Naive B cell (primary cell): Measurements from ENCODE around the gene SLC35B2. TPM values are rescaled to one million over a fixed set of nuclear protein-coding genes. Genes with fewer than 3 reads are reported as not detected.
A peak's percentile ranks its signal among the peaks of the same experiment; 100 is the strongest.
"Not testable (repeated sequence)": the region's sequence is repeated elsewhere in the genome, so short reads cannot be mapped to it uniquely, and the experiment has no call there.

Experiments
- ATAC-seq, 2 donors: fragments of 150-1000 bp; cut with Tn5 transposase; 2 replicates each; pipeline ENCODE4 v1.10.0; 2021; ENCODE audit warnings: low read depth in 2 of 2, mild to moderate bottlenecking in 2 of 2, moderate library complexity in 2 of 2
- DNase-seq: peaks from one replicate; pipeline ENCODE4 v3.0.0; 2022
- H3K27ac Mint-ChIP-seq, 6 donors: one replicate each; pipeline ENCODE4 v1.8.0; 2020 to 2022; ENCODE audit warnings: mild to moderate bottlenecking in 6 of 6, mixed read lengths in 6 of 6, moderate library complexity in 5 of 6, inconsistent platforms in 2 of 6
- H3K27me3 Mint-ChIP-seq, 3 donors: one replicate each; pipeline ENCODE4 v1.8.0; 2021 to 2022; ENCODE audit warnings: mixed read lengths in 3 of 3, mild to moderate bottlenecking in 1 of 3
- H3K36me3 Mint-ChIP-seq, 2 donors: one replicate each; pipeline ENCODE4 v1.8.0; 2020 to 2022; ENCODE audit warnings: mixed read lengths in 2 of 2, inconsistent platforms in 1 of 2, mild to moderate bottlenecking in 1 of 2
- H3K4me1 Mint-ChIP-seq, 3 donors: one replicate each; pipeline ENCODE4 v1.8.0; 2020 to 2022; ENCODE audit warnings: mixed read lengths in 3 of 3, inconsistent platforms in 1 of 3, mild to moderate bottlenecking in 1 of 3, moderate library complexity in 1 of 3
- H3K4me3 Mint-ChIP-seq, 8 donors: one replicate each; pipeline ENCODE4 v1.8.0; 2020 to 2022; ENCODE audit warnings: mild to moderate bottlenecking in 8 of 8, mixed read lengths in 8 of 8, moderate library complexity in 8 of 8, inconsistent platforms in 2 of 8
- H3K9me3 Mint-ChIP-seq, 7 donors: one replicate each; pipeline ENCODE4 v1.8.0; 2020 to 2022; ENCODE audit warnings: mixed read lengths in 7 of 7, mild to moderate bottlenecking in 5 of 7, inconsistent platforms in 2 of 7, moderate library complexity in 1 of 7
- polyA plus RNA-seq, 6 donors: library from polyadenylated mRNA; unstranded; fragments of 300-500 nt; fragmentation: Illumina TruSeq; gene quantifications; one replicate each; pipeline ENCODE4 v1.2.3, GENCODE V29; 2021; ENCODE audit warnings: low read depth in 6 of 6

Gene SLC35B2
- polyA plus RNA-seq, 6 donors from 2014 or later, result 24.2 to 38.6 (median 27.2) TPM

DNA sequence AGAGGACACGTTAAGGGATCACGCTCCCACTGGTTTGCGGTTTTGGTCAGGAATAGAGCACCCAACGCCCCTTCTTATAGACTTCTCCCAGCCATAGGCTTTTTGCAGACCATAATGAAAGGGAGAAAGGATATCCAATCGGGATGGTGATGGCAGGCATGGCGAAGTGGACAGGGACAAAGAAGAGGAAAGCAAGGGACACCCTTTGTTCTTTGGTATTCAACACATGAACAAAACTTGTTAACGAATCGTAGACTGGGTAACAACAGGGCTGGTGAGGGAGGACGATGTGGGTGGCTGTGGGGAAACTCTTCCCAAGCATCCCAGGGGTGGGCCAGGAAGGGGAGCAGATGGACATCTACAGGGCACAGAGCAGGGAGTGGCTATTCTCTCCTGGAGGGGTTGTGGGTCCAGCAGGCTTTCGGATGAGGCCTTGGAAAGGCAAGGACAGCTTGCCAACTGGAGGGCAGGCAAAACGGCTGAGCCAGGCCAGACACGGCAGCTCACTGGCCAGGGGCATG is 11.9 kb downstream of the SLC35B2 start:
- H3K4me1 Mint-ChIP-seq, result peaks cover 36 to 47% (median 39%) of the 10 kb centered on the region in 3 donors
- H3K36me3 Mint-ChIP-seq, result peaks cover 13 to 23% of the 10 kb centered on the region in 2 donors
- H3K4me3 Mint-ChIP-seq, result peak overlapping the region; percentile 95 to 100 (median 98)
- DNase-seq, result no peak
- H3K27me3 Mint-ChIP-seq, result peaks cover 0 to 4% (median 0%) of the 10 kb centered on the region in 3 donors
- peaks cover 0 to 6% (median 0%) of the 10 kb centered on the region in 7 donors for H3K9me3 Mint-ChIP-seq
- peak overlapping the region; percentile 95 to 100 (median 99) for H3K27ac Mint-ChIP-seq
- ATAC-seq, result no peak

DNA sequence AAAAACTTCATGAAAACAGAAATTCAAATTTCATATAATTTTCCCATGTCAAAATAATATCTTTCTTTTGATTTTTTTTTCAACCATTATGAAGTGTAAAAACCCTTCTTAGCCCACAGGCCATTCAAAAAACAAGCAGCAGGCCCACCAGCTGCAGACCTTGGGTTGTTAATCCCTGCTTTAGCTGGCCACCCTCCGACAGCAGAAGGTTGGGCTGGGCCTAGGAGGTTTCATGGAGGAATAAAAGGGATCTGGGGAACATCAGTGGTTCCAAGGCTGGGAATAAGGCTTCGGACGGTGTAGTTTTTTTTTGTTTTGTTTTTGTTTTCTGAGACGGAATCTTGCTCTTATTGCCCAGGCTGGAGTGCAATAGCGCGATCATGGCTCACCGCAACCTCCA is 14.0 kb downstream of the SLC35B2 start:
- Mint-ChIP-seq H3K27me3 (peaks cover 0 to 4% (median 0%) of the 10 kb centered on the region in 3 donors), H3K9me3 (peaks cover 0 to 6% (median 0%) of the 10 kb centered on the region in 7 donors), H3K27ac (no peak overlapping the region), H3K36me3 (peaks cover 0 to 9% of the 10 kb centered on the region in 2 donors), H3K4me3 (peak overlapping the region in 2 of 8 donors; percentile 50 to 73), H3K4me1 (peaks cover 18 to 34% (median 21%) of the 10 kb centered on the region in 3 donors)
- ATAC-seq (no peak), DNase-seq (no peak)

DNA sequence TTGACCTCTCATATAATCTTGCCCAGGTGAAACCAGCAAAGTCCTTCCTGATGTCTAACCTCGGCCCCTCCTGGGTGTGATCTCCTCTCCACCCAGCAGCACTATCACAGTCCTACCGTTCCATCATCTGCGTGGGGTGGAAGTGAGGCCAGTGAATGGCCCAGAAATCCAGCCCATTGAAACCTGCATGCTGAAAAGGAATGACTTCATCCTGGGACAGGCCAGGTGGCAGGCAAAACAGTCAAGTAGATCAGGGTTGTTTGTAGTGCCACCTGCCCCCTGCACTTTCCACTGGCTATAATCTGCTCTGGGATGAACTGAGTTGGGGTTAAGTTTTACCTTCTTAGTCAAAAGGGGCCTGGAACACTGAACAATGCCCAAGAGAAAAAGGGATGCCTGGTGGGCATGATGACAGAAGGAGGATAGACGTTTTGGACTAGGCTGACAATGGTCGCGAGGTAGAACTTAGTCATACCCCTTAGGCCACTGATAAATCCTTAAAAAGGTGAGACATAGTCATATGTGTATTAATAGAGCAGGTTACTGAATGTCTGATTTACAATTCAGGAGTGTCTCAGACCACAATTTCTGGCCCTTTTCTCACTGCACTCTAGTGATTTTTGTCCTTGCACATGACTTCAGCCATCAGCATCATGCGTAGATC is 18.5 kb downstream of the SLC35B2 start:
- no peak for ATAC-seq
- Mint-ChIP-seq H3K4me3 (peak overlapping the region; percentile 58 to 96 (median 88)), H3K27ac (peak overlapping the region in 4 of 6 donors; percentile 16 to 87 (median 83)), H3K4me1 (peaks cover 9 to 16% (median 9%) of the 10 kb centered on the region in 3 donors), H3K9me3 (no peaks in the 10 kb centered on the region), H3K27me3 (no peaks in the 10 kb centered on the region), H3K36me3 (no peaks in the 10 kb centered on the region)
- DNase-seq, result no peak

DNA sequence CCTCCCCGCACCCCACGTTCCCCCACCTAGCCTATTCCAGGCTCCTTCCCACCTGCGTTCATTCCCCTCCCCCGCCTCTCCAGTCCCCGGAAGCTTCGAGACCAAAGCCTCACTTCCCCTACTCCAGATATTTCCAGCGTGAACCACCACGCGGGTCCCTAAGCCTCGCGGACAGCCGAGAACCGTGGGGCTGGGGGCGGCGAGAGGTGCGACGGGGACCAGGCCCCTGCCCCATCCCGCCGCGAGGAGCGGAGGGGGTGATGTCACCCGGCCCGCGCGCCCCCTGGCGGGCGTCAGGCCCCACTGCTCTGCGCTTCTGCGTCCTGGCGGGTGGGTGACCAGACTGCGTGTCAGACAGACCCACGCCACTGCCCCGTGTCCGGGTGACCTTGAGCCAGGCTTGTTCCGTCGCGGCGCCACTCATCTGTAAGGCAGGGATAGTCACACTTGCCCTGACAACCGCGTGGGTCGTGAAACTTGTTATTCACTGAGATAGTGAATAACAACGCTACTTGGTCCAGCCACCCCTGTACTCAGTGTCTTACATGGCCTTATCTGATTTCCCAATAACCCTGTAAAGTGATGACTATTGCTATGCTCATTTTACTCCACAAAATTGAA is 19.4 kb downstream of the SLC35B2 start:
- Mint-ChIP-seq H3K4me1 (peaks cover 11 to 16% (median 13%) of the 10 kb centered on the region in 3 donors), H3K27me3 (no peaks in the 10 kb centered on the region), H3K27ac (peak overlapping the region; percentile 86 to 98 (median 93)), H3K36me3 (no peaks in the 10 kb centered on the region), H3K4me3 (peak overlapping the region; percentile 86 to 96 (median 89)), H3K9me3 (no peaks in the 10 kb centered on the region)
- DNase-seq, result peak; percentile 79
- peak; percentile 95 to 96 for ATAC-seq

DNA sequence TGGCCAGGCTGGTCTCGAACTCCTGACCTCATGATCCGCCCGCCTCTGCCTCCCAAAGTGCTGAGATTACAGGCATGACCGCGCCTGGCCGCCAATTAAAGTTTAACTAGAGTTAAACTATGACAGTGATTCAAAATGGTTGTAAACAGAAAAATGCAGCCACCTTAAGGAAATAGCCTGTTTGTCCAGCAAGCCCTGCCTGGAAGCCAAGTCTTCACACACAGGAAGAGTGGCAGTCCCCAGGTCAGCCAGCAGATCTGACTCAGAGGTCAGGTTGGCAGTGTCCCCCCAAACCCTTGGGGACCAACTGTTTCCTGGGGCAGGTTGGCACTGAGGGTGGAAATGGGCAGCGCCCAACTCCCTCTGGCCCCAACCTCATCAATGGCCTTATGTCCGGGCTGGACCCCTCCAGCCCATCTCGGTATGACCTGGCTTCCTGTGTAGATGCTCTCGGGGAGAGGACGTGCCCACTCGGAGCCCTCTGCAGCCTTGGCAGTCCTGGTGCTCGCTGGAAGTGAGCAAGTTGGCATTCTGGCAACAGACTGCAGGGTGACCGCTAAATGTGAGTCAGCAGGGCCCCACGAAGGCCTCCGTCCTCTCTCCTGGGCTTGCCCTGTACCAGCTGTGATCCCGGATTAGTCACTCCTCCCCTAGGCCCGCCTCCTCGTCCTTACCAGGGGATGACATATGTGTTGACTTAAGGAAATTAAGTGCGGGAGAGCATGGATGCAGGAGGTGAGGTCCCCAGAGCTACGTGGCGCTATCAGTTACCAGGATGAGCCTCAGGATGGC is 20.1 kb downstream of the SLC35B2 start:
- Mint-ChIP-seq H3K27ac (peak overlapping the region in 5 of 6 donors; percentile 72 to 98 (median 93)), H3K9me3 (no peaks in the 10 kb centered on the region), H3K27me3 (no peaks in the 10 kb centered on the region), H3K4me1 (peaks cover 12 to 16% (median 13%) of the 10 kb centered on the region in 3 donors), H3K36me3 (no peaks in the 10 kb centered on the region), H3K4me3 (peak overlapping the region; percentile 86 to 96 (median 89))
- ATAC-seq (peak; percentile 56 to 62), DNase-seq (no peak)

DNA sequence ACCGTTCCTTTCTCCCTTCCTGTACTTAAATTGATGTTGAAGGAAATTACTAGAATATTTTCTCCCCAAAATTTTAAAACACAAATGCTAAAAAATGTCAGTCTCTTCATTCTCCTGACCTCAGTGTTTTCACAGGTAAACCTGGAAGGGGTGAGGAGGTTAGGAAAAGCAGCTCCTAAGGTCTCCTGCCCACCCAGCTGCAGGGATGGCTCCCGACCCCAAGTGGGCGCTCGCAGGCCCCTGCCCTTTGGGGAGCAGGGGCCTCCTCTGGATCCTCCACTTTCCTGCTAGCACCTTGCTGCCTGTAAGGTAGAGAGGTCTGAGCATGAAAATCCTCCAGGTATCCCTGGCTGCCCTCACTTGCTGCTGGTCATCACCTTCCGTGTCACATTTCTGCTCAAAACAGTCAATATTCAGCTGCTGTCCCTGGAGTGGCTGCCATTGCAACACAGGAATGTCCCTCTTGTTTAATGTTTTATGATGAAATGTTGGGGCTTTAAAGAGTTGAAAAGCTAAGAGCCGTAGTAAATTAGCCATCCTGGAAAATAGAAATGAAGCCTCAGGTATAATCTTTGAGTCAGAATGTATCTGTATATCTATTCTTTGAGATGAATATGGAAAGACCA is 21.3 kb downstream of the SLC35B2 start:
- ATAC-seq (no peak), DNase-seq (no peak)
- Mint-ChIP-seq H3K27ac (peak overlapping the region in 3 of 6 donors; percentile 6 to 88 (median 69)), H3K9me3 (no peaks in the 10 kb centered on the region), H3K36me3 (no peaks in the 10 kb centered on the region), H3K4me3 (peak overlapping the region in 2 of 8 donors; percentile 12 to 65), H3K27me3 (no peaks in the 10 kb centered on the region), H3K4me1 (peaks cover 12 to 16% (median 13%) of the 10 kb centered on the region in 3 donors)

DNA sequence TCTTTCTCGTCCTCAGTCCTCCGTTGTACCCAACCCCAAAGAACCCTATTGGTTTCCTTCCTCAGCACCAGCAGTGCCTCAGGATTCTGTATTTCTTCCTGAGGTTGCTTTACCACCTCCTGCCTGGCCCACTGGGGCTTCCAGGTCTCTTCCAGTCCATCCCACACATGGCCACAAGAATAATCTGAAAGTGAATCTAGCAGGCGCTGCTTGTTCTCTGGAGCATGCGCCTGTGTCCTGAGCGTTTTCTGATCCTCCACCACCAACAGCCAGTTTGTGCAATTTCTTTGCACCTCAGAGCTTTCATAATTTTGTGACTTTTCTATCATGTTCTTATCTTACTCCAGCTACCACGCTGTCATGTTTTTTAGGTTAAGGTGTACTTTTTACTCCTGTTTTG is 22.1 kb downstream of the SLC35B2 start:
- Mint-ChIP-seq H3K9me3 (no peaks in the 10 kb centered on the region), H3K4me1 (peaks cover 12 to 16% (median 13%) of the 10 kb centered on the region in 3 donors), H3K36me3 (no peaks in the 10 kb centered on the region), H3K4me3 (peak overlapping the region in 1 of 8 donors; percentile 32), H3K27me3 (no peaks in the 10 kb centered on the region), H3K27ac (peak overlapping the region in 1 of 6 donors; percentile 30)
- DNase-seq, result no peak
- no peak for ATAC-seq

DNA sequence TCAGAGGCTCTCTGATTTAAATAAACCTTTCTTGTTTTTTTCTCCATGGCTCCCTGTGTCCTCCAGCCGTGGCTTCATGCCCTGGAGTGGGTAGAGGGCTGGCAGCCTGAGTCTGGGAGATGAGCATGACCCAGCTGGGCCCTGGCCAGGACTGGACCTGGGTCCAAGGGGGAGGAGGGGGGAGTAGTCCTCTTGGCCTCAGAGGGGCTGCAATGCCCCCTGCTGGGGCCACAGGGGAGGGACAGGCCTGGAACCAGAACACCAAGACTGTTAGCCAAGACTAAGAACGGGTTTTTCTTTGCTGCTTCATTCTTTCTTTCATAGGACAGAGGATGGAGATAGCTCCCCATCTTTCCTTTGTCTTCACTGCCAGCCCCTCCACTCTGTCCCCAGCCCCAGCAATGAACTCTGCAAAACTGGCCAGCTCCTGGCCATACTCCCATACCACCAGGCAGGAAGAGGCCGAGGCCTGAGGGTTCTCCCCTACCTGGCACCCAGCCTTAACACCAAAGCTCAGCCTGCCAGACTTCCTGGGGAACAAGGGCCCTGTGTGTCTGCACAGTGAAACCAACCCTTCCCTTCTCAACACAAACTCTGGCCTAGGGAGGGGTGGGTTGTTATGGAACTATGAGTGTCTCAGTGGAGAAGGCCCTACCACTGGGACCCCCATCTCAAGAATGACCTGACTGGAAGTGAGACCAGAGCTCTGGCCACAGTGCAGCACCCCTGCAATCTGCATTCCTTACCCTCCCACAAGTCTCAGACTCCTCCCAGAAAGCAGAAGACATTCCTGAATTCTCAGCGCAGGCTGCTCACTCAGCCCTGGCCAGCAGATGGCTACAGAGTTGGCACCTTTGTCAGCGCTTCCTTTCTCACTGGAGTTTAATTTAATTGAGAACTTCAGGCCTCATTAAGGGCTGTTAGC is 23.0 kb downstream of the SLC35B2 start:
- Mint-ChIP-seq H3K27me3 (no peaks in the 10 kb centered on the region), H3K4me3 (no peak overlapping the region), H3K27ac (peak overlapping the region in 3 of 6 donors; percentile 42 to 81 (median 64)), H3K9me3 (no peaks in the 10 kb centered on the region), H3K4me1 (peaks cover 12 to 16% (median 13%) of the 10 kb centered on the region in 3 donors), H3K36me3 (no peaks in the 10 kb centered on the region)
- DNase-seq (no peak), ATAC-seq (no peak)

DNA sequence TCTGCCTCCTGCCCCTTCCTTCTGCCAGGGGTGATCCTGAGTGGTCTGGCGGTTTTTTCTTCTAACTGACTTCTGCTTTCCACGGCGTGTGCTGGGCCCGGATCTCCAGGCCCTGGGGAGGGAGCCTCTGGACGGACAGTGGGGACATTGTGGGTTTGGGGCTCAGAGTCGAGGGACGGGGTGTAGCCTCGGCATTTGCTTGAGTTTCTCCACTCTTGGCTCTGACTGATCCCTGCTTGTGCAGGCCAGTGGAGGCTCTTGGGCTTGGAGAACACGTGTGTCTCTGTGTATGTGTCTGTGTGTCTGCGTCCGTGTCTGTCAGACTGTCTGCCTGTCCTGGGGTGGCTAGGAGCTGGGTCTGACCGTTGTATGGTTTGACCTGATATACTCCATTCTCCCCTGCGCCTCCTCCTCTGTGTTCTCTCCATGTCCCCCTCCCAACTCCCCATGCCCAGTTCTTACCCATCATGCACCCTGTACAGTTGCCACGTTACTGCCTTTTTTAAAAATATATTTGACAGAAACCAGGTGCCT is 23.7 kb downstream of the SLC35B2 start:
- Mint-ChIP-seq H3K9me3 (no peaks in the 10 kb centered on the region), H3K4me1 (peaks cover 12 to 15% (median 13%) of the 10 kb centered on the region in 3 donors), H3K4me3 (peak overlapping the region in 1 of 8 donors; percentile 15), H3K27ac (peak overlapping the region in 1 of 6 donors; percentile 42), H3K27me3 (no peaks in the 10 kb centered on the region), H3K36me3 (no peaks in the 10 kb centered on the region)
- DNase-seq (no peak), ATAC-seq (no peak)

DNA sequence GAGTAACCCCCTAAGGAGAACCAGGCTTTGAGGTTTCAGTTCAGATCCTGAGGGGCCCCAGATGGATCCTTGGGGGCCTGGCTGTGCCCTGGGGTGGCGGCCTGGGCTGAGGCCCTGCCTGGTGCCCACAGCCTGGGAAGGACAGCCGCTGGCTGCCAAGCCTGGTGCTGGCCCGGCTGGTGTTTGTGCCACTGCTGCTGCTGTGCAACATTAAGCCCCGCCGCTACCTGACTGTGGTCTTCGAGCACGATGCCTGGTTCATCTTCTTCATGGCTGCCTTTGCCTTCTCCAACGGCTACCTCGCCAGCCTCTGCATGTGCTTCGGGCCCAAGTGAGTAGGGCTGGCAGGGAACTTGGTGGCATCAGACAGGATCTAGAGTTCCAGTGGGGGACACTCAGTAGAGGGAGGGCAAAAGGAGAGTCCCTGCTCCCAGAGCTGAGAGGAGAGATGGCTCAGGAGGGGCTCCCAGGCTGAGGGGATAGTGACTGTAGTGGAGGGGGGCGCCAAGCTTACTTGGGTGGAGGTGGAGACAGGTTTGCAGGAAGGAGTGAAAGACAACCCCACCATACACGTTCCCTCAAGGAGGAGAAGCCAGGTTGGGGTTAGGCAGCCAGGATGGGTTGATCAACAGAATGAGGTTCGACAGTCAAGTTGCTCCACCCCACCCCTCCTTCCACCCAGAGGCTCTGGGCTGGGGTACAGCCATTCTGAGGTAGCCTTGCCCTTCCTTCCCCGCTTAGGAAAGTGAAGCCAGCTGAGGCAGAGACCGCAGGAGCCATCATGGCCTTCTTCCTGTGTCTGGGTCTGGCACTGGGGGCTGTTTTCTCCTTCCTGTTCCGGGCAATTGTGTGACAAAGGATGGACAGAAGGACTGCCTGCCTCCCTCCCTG is 24.4 kb downstream of the SLC35B2 start:
- H3K36me3 Mint-ChIP-seq, result no peaks in the 10 kb centered on the region
- ATAC-seq (no peak), DNase-seq (no peak)
- no peak overlapping the region for H3K27ac Mint-ChIP-seq
- no peaks in the 10 kb centered on the region for H3K27me3 Mint-ChIP-seq
- peak overlapping the region in 1 of 8 donors; percentile 68 for H3K4me3 Mint-ChIP-seq
- H3K9me3 Mint-ChIP-seq, result no peaks in the 10 kb centered on the region
- H3K4me1 Mint-ChIP-seq, result peaks cover 8 to 9% (median 9%) of the 10 kb centered on the region in 3 donors

DNA sequence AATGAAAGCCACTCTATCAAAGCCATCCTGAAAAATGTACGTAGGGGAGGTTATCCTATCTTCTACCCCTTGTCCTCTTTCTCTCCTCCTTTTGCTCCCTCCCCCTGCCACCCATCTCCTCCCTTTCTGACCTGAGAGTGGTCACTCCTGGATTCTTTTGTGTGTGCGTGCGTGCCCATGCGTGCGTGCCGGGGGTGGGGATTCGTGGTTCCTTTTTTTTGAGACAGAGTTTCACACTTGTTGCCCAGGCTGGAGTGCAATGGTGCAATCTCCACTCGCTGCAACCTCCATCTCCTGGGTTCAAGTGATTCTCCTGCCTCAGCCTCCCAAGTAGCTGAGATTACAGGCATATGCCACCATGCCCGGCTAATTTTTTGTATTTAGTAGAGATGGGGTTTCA is 25.9 kb downstream of the SLC35B2 start:
- H3K4me1 Mint-ChIP-seq, H3K36me3 Mint-ChIP-seq, DNase-seq, H3K9me3 Mint-ChIP-seq, H3K4me3 Mint-ChIP-seq, H3K27me3 Mint-ChIP-seq, ATAC-seq: not testable (repeated sequence)
- H3K27ac Mint-ChIP-seq, result peak overlapping the region in 1 of 6 donors; percentile 42
